BE2C (cell line): Measurements from ENCODE around the gene YTHDF1.

ENCODE experiments used
- DNase-seq: peaks from one replicate; pipeline ENCODE4 v3.0.0-alpha.2; 2020
- H3K27me3 ChIP-seq: fragments of 250-450 bp; sonication (Bioruptor Pico); 2 replicates; pipeline ENCODE4 v1.5.1; 2020; ENCODE audit warnings: mild to moderate bottlenecking
- H3K36me3 ChIP-seq: fragments of 250-450 bp; sonication (Bioruptor Pico); 2 replicates; pipeline ENCODE4 v1.5.1; 2020; ENCODE audit warnings: mild to moderate bottlenecking
- H3K4me1 ChIP-seq: fragments of 250-450 bp; sonication (Bioruptor Pico); 2 replicates; pipeline ENCODE4 v1.5.1; 2020
- H3K4me3 ChIP-seq: 2 replicates; pipeline ENCODE4 v1.5.1; 2011; ENCODE audit warnings: low read depth, low read length
- H3K9me3 ChIP-seq: fragments of 250-450 bp; sonication (Bioruptor Pico); 2 replicates; pipeline ENCODE4 v1.5.1; 2020
- CTCF ChIP-seq: IDR thresholded peaks from 2 replicates; pipeline ENCODE4 v1.5.1; 2012; ENCODE audit warnings: mild to moderate bottlenecking, low read depth, low read length

YTHDF1 gene

GRCh38 chr20:63192721-63193120, 23.2 kb downstream of the YTHDF1 start:
- DNase-seq: no peak
- no peak for TF ChIP-seq CTCF
- Histone ChIP-seq H3K27me3 (no peaks in the 10 kb centered on the region), H3K9me3 (no peaks in the 10 kb centered on the region), H3K36me3 (peaks cover 20% of the 10 kb centered on the region), H3K4me1 (no peaks in the 10 kb centered on the region; the same call in 1 of the 2 replicates), H3K4me3 (no peak overlapping the region)

DNA sequence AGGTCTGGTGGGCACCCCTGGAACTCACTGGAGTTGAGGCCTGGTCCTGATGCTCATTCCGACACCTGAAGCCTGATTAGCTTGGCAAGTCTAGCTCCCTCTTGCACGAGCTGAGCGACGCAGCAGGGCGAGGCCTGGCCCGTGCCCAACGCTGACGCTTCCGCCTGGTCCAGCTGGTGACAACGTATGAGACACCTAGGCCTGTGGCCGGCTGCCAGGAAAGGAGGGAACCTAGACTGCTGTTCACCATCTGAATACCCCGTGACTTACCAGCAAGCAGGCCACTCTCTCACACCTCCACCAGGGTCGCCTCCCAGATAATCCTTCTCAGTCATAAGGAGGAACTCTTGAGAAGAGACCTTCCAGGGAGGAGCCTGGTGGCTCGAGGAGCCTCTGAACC, 24.5 kb downstream of the YTHDF1 start:
- TF ChIP-seq CTCF: no peak

GRCh38 chr20:63190828-63191227, 25.1 kb downstream of the YTHDF1 start:
- no peaks in the 10 kb centered on the region for H3K9me3 ChIP-seq

More for the DNA sequence above, 24.5 kb downstream of the YTHDF1 start:
- Histone ChIP-seq H3K27me3 (no peaks in the 10 kb centered on the region), H3K9me3 (no peaks in the 10 kb centered on the region), H3K4me1 (no peaks in the 10 kb centered on the region; the same call in 1 of the 2 replicates), H3K36me3 (peaks cover 9% of the 10 kb centered on the region), H3K4me3 (no peak overlapping the region)
- DNase-seq: peak; percentile 55

DNA sequence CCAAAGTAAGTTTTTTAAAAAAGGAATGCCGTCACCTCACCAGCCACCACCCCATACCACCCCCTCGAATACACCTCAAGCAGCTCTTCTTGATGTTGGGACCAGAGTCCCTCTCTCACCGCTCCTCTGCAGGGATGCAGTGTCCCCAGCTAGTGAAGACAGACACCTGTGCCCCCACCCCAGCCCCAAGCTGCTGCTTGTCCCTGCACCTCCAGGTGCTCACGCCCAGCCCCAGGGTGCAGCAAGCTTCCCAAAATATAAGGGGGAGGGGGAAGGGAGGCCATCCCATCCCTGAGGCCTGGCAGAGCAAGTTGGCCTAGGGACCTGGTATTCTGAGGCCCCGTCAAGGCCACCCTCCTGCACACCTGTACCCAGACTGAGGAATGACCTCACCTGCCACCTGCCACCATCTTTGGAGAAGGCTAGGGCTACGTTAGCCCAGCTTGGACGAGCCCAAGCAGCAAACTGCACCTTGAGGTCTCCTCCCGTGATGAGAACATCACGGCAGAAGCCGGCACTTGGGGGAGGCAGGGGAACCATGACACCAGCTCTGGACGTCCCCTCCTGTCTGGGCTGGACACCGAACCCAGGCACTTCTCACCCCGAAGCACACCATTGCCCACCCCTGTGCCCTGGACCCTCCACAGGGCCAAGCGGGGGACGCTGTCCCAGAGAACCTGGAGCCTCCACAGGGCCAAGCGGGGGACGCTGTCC, 25.9 kb downstream of the YTHDF1 start:
- no peaks in the 10 kb centered on the region for H3K4me1 ChIP-seq
- H3K36me3 ChIP-seq: no peaks in the 10 kb centered on the region
- H3K4me3 ChIP-seq: no peak overlapping the region
- H3K27me3 ChIP-seq: no peaks in the 10 kb centered on the region
- TF ChIP-seq CTCF: no peak
- DNase-seq: no peak
- no peaks in the 10 kb centered on the region for H3K9me3 ChIP-seq

More at GRCh38 chr20:63190828-63191227, 25.1 kb downstream of the YTHDF1 start:
- Histone ChIP-seq H3K36me3 (peaks cover 5% of the 10 kb centered on the region), H3K4me3 (no peak overlapping the region), H3K27me3 (no peaks in the 10 kb centered on the region), H3K4me1 (no peaks in the 10 kb centered on the region)
- TF ChIP-seq CTCF: no peak
- no peak for DNase-seq

GRCh38 chr20:63189322-63189642, 26.6 kb downstream of the YTHDF1 start:
- no peak for DNase-seq
- Histone ChIP-seq H3K9me3 (no peaks in the 10 kb centered on the region), H3K36me3 (no peaks in the 10 kb centered on the region), H3K4me3 (no peak overlapping the region), H3K4me1 (no peaks in the 10 kb centered on the region), H3K27me3 (no peaks in the 10 kb centered on the region)
- no peak for TF ChIP-seq CTCF

DNA sequence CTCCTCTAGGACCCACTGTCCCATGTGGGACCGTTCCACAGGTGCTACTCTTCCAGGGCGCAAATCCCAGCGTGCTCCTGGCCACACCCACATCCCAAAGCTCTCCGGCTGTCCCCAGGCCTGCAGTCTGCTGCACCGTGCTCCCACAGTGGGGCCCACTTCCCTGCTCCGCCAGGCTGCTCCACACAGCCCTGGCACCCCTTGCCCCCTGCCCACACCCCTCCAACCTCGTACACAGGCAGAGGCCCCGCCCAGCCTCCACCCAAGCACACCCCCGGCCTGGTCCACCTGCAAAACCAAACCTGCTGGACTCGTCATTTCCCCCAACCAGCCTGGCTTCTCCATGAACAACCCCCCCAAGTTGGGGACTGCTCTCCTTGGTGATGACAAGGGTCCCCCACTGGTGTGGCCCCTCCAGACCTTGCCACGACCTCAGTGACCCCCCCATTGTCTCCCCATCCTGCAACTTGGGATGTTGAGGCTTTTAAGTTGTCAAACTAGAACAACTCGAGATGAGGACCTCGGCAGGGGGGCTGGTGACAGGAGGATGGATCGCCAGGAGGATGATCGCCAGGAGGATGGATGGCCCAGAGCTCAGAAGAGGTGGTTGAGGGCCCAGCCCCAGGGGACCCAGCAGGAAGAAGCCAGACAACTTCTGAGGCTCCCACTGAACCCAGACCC, 27.1 kb downstream of the YTHDF1 start:
- Histone ChIP-seq H3K4me3 (no peak overlapping the region), H3K4me1 (no peaks in the 10 kb centered on the region), H3K9me3 (no peaks in the 10 kb centered on the region), H3K36me3 (no peaks in the 10 kb centered on the region), H3K27me3 (no peaks in the 10 kb centered on the region)
- TF ChIP-seq CTCF: no peak
- DNase-seq: no peak
